Neural crest cell (in vitro differentiated cells): ENCODE results near the gene MYORG. TPM values are rescaled to one million over a fixed set of nuclear protein-coding genes. Genes with fewer than 3 reads are reported as not detected.

Experiments
- DNase-seq: peaks from one replicate; pipeline ENCODE4 v3.0.0; 2021; ENCODE audit warnings: low read depth, mixed read lengths, low spot score
- H3K27ac Mint-ChIP-seq: one replicate; pipeline ENCODE4 v1.8.0; 2021; ENCODE audit warnings: mild to moderate bottlenecking, mixed read lengths; ENCODE audit not compliant: unreplicated experiment
- H3K27me3 Mint-ChIP-seq: 2 replicates; pipeline ENCODE4 v1.8.0; 2021; ENCODE audit warnings: low read depth, mild to moderate bottlenecking, mixed read lengths
- H3K36me3 Mint-ChIP-seq: 2 replicates; pipeline ENCODE4 v1.8.0; 2021; ENCODE audit warnings: low read depth, mild to moderate bottlenecking, mixed read lengths
- H3K4me1 Mint-ChIP-seq: 2 replicates; pipeline ENCODE4 v1.8.0; 2021; ENCODE audit warnings: mixed read lengths
- H3K4me3 Mint-ChIP-seq: one replicate; pipeline ENCODE4 v1.8.0; 2021; ENCODE audit warnings: mild to moderate bottlenecking, mixed read lengths
- H3K9me3 Mint-ChIP-seq: 2 replicates; pipeline ENCODE4 v1.8.0; 2021; ENCODE audit warnings: mixed read lengths
- CTCF ChIP-seq: fragments of 200-600 bp; sonication (generic); conservative IDR thresholded peaks from 2 replicates; pipeline ENCODE4 v1.5.0; 2021; ENCODE audit warnings: antibody characterized with exemption, mild to moderate bottlenecking
- total RNA-seq: library from RNA; stranded (reverse); gene quantifications from 2 replicates; pipeline ENCODE4 v1.2.1, GENCODE V29; 2021

MYORG gene
- total RNA-seq, 1 donor from 2014 or later: 2.0 TPM

GRCh38 chr9:34374905-34375552 lies 1.7 kb downstream of the MYORG start:
- peaks cover 50% of the 10 kb centered on the region for H3K27me3 Mint-ChIP-seq
- DNase-seq: no peak
- peaks cover 24% of the 10 kb centered on the region for H3K4me1 Mint-ChIP-seq
- H3K36me3 Mint-ChIP-seq: peaks cover 9% of the 10 kb centered on the region
- no peak for TF ChIP-seq CTCF
- H3K4me3 Mint-ChIP-seq: peak overlapping the region; percentile 81
- H3K27ac Mint-ChIP-seq: no peak overlapping the region
- H3K9me3 Mint-ChIP-seq: no peaks in the 10 kb centered on the region

GRCh38 chr9:34374339-34374738 lies 2.4 kb downstream of the MYORG start:
- no peak for TF ChIP-seq CTCF
- DNase-seq: no peak
- Mint-ChIP-seq H3K27me3 (peaks cover 44% of the 10 kb centered on the region), H3K36me3 (peaks cover 11% of the 10 kb centered on the region), H3K4me3 (no peak overlapping the region), H3K4me1 (peaks cover 18% of the 10 kb centered on the region), H3K27ac (no peak overlapping the region), H3K9me3 (no peaks in the 10 kb centered on the region)

GRCh38 chr9:34373749-34374148 lies 2.9 kb downstream of the MYORG start:
- Mint-ChIP-seq H3K27ac (no peak overlapping the region), H3K36me3 (peaks cover 11% of the 10 kb centered on the region), H3K4me3 (no peak overlapping the region)

GRCh38 chr9:34372467-34373011 lies 4.2 kb downstream of the MYORG start:
- H3K4me1 Mint-ChIP-seq: peaks cover 15% of the 10 kb centered on the region
- TF ChIP-seq CTCF: no peak
- no peaks in the 10 kb centered on the region for H3K9me3 Mint-ChIP-seq
- no peak overlapping the region for H3K27ac Mint-ChIP-seq
- peak overlapping the region; percentile 59 for H3K4me3 Mint-ChIP-seq
- peaks cover 13% of the 10 kb centered on the region for H3K36me3 Mint-ChIP-seq
- H3K27me3 Mint-ChIP-seq: peaks cover 29% of the 10 kb centered on the region
- DNase-seq: no peak

More at GRCh38 chr9:34373749-34374148, 2.9 kb downstream of the MYORG start:
- peaks cover 15% of the 10 kb centered on the region for H3K4me1 Mint-ChIP-seq
- no peak for TF ChIP-seq CTCF
- peaks cover 38% of the 10 kb centered on the region for H3K27me3 Mint-ChIP-seq
- H3K9me3 Mint-ChIP-seq: no peaks in the 10 kb centered on the region
- no peak for DNase-seq

GRCh38 chr9:34371886-34372466 lies 4.7 kb downstream of the MYORG start:
- no peaks in the 10 kb centered on the region for H3K9me3 Mint-ChIP-seq
- no peak overlapping the region for H3K27ac Mint-ChIP-seq
- H3K27me3 Mint-ChIP-seq: peaks cover 25% of the 10 kb centered on the region
- H3K4me3 Mint-ChIP-seq: no peak overlapping the region
- H3K36me3 Mint-ChIP-seq: peaks cover 13% of the 10 kb centered on the region
- no peak for TF ChIP-seq CTCF
- DNase-seq: no peak
- peaks cover 12% of the 10 kb centered on the region for H3K4me1 Mint-ChIP-seq
